Activated naive CD8-positive, alpha-beta T cell treated with anti-CD3 and anti-CD28 coated beads for 36 hours (primary cell): ENCODE measurements around the gene GADD45G. TPM values are rescaled to one million over a fixed set of nuclear protein-coding genes. Genes with fewer than 3 reads are reported as not detected.

Source experiments
- DNase-seq: peaks from one replicate; pipeline ENCODE4 v3.0.0; 2021
- H3K27ac Mint-ChIP-seq: one replicate; pipeline ENCODE4 v1.8.0; 2022; ENCODE audit warnings: mild to moderate bottlenecking, moderate library complexity, mixed read lengths
- H3K27me3 Mint-ChIP-seq: one replicate; pipeline ENCODE4 v1.8.0; 2022; ENCODE audit warnings: mild to moderate bottlenecking, mixed read lengths
- H3K36me3 Mint-ChIP-seq: one replicate; pipeline ENCODE4 v1.8.0; 2021; ENCODE audit warnings: mild to moderate bottlenecking, mixed read lengths
- H3K4me1 Mint-ChIP-seq: one replicate; pipeline ENCODE4 v1.8.0; 2021; ENCODE audit warnings: mixed read lengths
- H3K4me3 Mint-ChIP-seq: one replicate; pipeline ENCODE4 v1.8.0; 2022; ENCODE audit warnings: mild to moderate bottlenecking, moderate library complexity, mixed read lengths
- H3K9me3 Mint-ChIP-seq: one replicate; pipeline ENCODE4 v1.8.0; 2022; ENCODE audit warnings: mixed read lengths
- total RNA-seq, 2 experiments: library from RNA; stranded (reverse); gene quantifications; one replicate each; pipeline ENCODE4 v1.2.3, GENCODE V29; 2021

GADD45G gene
- total RNA-seq, 2 experiments from 2014 or later, result 1.4 to 1.8 TPM

- H3K36me3 Mint-ChIP-seq, result no peaks in the 10 kb centered on the region
- peaks cover under 1% of the 10 kb centered on the region for H3K9me3 Mint-ChIP-seq
- no peaks in the 10 kb centered on the region for H3K4me1 Mint-ChIP-seq
- no peak overlapping the region for H3K4me3 Mint-ChIP-seq
- H3K27ac Mint-ChIP-seq, result no peak overlapping the region
- DNase-seq, result no peak
- H3K27me3 Mint-ChIP-seq, result peaks cover 4% of the 10 kb centered on the region
Observed at GRCh38 chr9:89640361-89640760, 35.5 kb downstream of the GADD45G start.

- H3K27me3 Mint-ChIP-seq, result peaks cover 4% of the 10 kb centered on the region
- peaks cover 3% of the 10 kb centered on the region for H3K9me3 Mint-ChIP-seq
- no peaks in the 10 kb centered on the region for H3K4me1 Mint-ChIP-seq
- no peak overlapping the region for H3K4me3 Mint-ChIP-seq
- H3K36me3 Mint-ChIP-seq, result no peaks in the 10 kb centered on the region
- H3K27ac Mint-ChIP-seq, result no peak overlapping the region
- DNase-seq, result no peak
Observed at GRCh38 chr9:89640801-89641200, 36.0 kb downstream of the GADD45G start.

GRCh38 chr9:89641980-89642379 is 37.2 kb downstream of the GADD45G start:
- Mint-ChIP-seq H3K4me1 (no peaks in the 10 kb centered on the region), H3K27ac (no peak overlapping the region), H3K27me3 (peaks cover 4% of the 10 kb centered on the region), H3K4me3 (no peak overlapping the region), H3K36me3 (no peaks in the 10 kb centered on the region), H3K9me3 (peaks cover 3% of the 10 kb centered on the region)
- no peak for DNase-seq

- DNase-seq, result no peak
- no peaks in the 10 kb centered on the region for H3K4me1 Mint-ChIP-seq
- no peak overlapping the region for H3K27ac Mint-ChIP-seq
- peaks cover 3% of the 10 kb centered on the region for H3K9me3 Mint-ChIP-seq
- no peaks in the 10 kb centered on the region for H3K36me3 Mint-ChIP-seq
- H3K27me3 Mint-ChIP-seq, result peaks cover 4% of the 10 kb centered on the region
- no peak overlapping the region for H3K4me3 Mint-ChIP-seq
Observed at GRCh38 chr9:89642789-89643188, 38.0 kb downstream of the GADD45G start.

- H3K36me3 Mint-ChIP-seq, result no peaks in the 10 kb centered on the region
- no peak overlapping the region for H3K27ac Mint-ChIP-seq
- no peak for DNase-seq
- H3K4me1 Mint-ChIP-seq, result peaks cover 2% of the 10 kb centered on the region
- peaks cover 3% of the 10 kb centered on the region for H3K9me3 Mint-ChIP-seq
- H3K27me3 Mint-ChIP-seq, result peaks cover 4% of the 10 kb centered on the region
- H3K4me3 Mint-ChIP-seq, result no peak overlapping the region
Observed at GRCh38 chr9:89646189-89646939, 41.6 kb downstream of the GADD45G start.

GRCh38 chr9:89647366-89648128 is 42.7 kb downstream of the GADD45G start:
- Mint-ChIP-seq H3K36me3 (no peaks in the 10 kb centered on the region), H3K4me3 (no peak overlapping the region), H3K27me3 (peaks cover 3% of the 10 kb centered on the region), H3K4me1 (peaks cover 2% of the 10 kb centered on the region), H3K27ac (no peak overlapping the region), H3K9me3 (peaks cover 3% of the 10 kb centered on the region)
- DNase-seq, result no peak

- H3K4me1 Mint-ChIP-seq, result peaks cover 2% of the 10 kb centered on the region
- DNase-seq, result no peak
- no peak overlapping the region for H3K27ac Mint-ChIP-seq
- H3K9me3 Mint-ChIP-seq, result peaks cover 3% of the 10 kb centered on the region
- H3K36me3 Mint-ChIP-seq, result no peaks in the 10 kb centered on the region
- H3K27me3 Mint-ChIP-seq, result no peaks in the 10 kb centered on the region
- no peak overlapping the region for H3K4me3 Mint-ChIP-seq
Observed at GRCh38 chr9:89648247-89649000, 43.6 kb downstream of the GADD45G start.

- DNase-seq, result peak; percentile 11
- no peak overlapping the region for H3K4me3 Mint-ChIP-seq
Observed at GRCh38 chr9:89649039-89649691, 44.4 kb downstream of the GADD45G start.

GRCh38 chr9:89654025-89654662 is 49.3 kb downstream of the GADD45G start:
- Mint-ChIP-seq H3K4me3 (no peak overlapping the region), H3K4me1 (peaks cover 14% of the 10 kb centered on the region), H3K27ac (no peak overlapping the region), H3K9me3 (no peaks in the 10 kb centered on the region), H3K36me3 (no peaks in the 10 kb centered on the region), H3K27me3 (peaks cover 10% of the 10 kb centered on the region)
- no peak for DNase-seq

More at GRCh38 chr9:89649039-89649691, 44.4 kb downstream of the GADD45G start:
- Mint-ChIP-seq H3K4me1 (peaks cover 2% of the 10 kb centered on the region), H3K36me3 (no peaks in the 10 kb centered on the region), H3K9me3 (peaks cover 3% of the 10 kb centered on the region), H3K27me3 (no peaks in the 10 kb centered on the region), H3K27ac (no peak overlapping the region)

GRCh38 chr9:89655056-89655989 is 50.5 kb downstream of the GADD45G start:
- no peaks in the 10 kb centered on the region for H3K9me3 Mint-ChIP-seq
- peaks cover 14% of the 10 kb centered on the region for H3K4me1 Mint-ChIP-seq
- H3K36me3 Mint-ChIP-seq, result no peaks in the 10 kb centered on the region
- H3K27me3 Mint-ChIP-seq, result peaks cover 10% of the 10 kb centered on the region
- no peak for DNase-seq
- no peak overlapping the region for H3K4me3 Mint-ChIP-seq
- H3K27ac Mint-ChIP-seq, result no peak overlapping the region

Other genes starting within 250 kb of the GADD45G start
- gene SEMA4D, start 106.9 kb upstream of the GADD45G start, total RNA-seq, result 100 to 1,000 TPM; 239 to 245 TPM